HepG2 (cell line): ENCODE measurements around the gene SLFN12L. TPM values are rescaled to one million over a fixed set of nuclear protein-coding genes. Genes with fewer than 3 reads are reported as not detected.

ENCODE experiments used
- ATAC-seq: fragments of 200-7000 bp; cut with Tn5 transposase; 3 replicates; pipeline ENCODE4 v1.9.1; 2020; ENCODE audit warnings: mild to moderate bottlenecking, moderate library complexity
- Bru-seq: library from RNA; stranded (reverse); fragments of 400-500 nt; gene quantifications from one replicate; lab custom pipeline; 2021; lab: Mats Ljungman, UMichigan
- BruChase-seq, 2 experiments: library from RNA; stranded (reverse); fragments of 400-500 nt; gene quantifications; one replicate each; lab custom pipeline; 2021; lab: Mats Ljungman, UMichigan
- BruUV-seq: library from RNA; stranded (reverse); fragments of 400-500 nt; replicated peaks from 2 replicates; lab custom pipeline; 2021; lab: Mats Ljungman, UMichigan
- CTCF ChIA-PET: fragments of 300-600 bp; formaldehyde crosslinking; extraction: SDS; loops from one replicate; lab custom pipeline; 2021; ENCODE audit warnings: low total read pairs, inconsistent platforms, low intra/inter-chr PET ratio; lab: Yijun Ruan, JAX
- POLR2A ChIA-PET: fragments of 350-600 bp; sonication (Branson Sonifier 250); formaldehyde crosslinking; loops from one replicate; lab custom pipeline; 2020; ENCODE audit warnings: antibody characterized with exemption, inconsistent platforms; lab: Yijun Ruan, JAX
- DNase-seq: peaks from one replicate; pipeline ENCODE4 v3.0.0-alpha.2; 2015; ENCODE audit warnings: low spot score
- FAIRE-seq: peaks from 3 replicates; lab custom pipeline; 2011; peaks lifted over from hg19 to GRCh38; lab: Jason Lieb, UNC
- H2AFZ ChIP-seq: one replicate; pipeline ENCODE4 v1.6.1; 2011; ENCODE audit warnings: low read length, inconsistent platforms
- H3K27ac ChIP-seq: fragments of 300-600 bp; 3 replicates; pipeline ENCODE4 v1.8.0; 2011; ENCODE audit warnings: mixed run types, mild to moderate bottlenecking, mixed read lengths, low read length, inconsistent platforms; ENCODE audit not compliant: insufficient read depth; ENCODE audit errors: extremely low read length
- H3K27me3 ChIP-seq, 2 experiments: fragments of 200-600 bp in 1 of 2; 2 replicates in 1 of 2; 3 replicates in 1 of 2; pipeline versions ENCODE4 v1.6.0 to v1.8.0; 2011; ENCODE audit warnings: low read length in 2 of 2, mild to moderate bottlenecking in 2 of 2, moderate library complexity in 2 of 2, inconsistent platforms in 1 of 2; ENCODE audit not compliant: insufficient read depth in 2 of 2, control insufficient read depth in 1 of 2
- H3K36me3 ChIP-seq, 2 experiments: fragments of 200-600 bp in 1 of 2; replicated peaks in 1 of 2; 2 replicates in 1 of 2; 3 replicates in 1 of 2; pipeline versions ENCODE4 v1.5.1 to v1.8.0; 2011; ENCODE audit warnings: low read length in 2 of 2, inconsistent platforms in 1 of 2; ENCODE audit not compliant: insufficient read depth in 2 of 2, control insufficient read depth in 1 of 2
- H3K4me1 ChIP-seq: 2 replicates; pipeline ENCODE4 v1.5.1; 2012; ENCODE audit warnings: low read length, inconsistent platforms; ENCODE audit not compliant: insufficient read depth
- H3K4me2 ChIP-seq: 2 replicates; pipeline ENCODE4 v1.6.0; 2011; ENCODE audit warnings: low read depth, low read length, inconsistent platforms
- H3K4me3 ChIP-seq, 3 experiments: fragments of 200-600 bp in 1 of 3; sonication (generic), shearing (Covaris generic) in 1 of 3; replicated peaks in 1 of 3; 2 replicates each; pipeline ENCODE4 v1.5.1; 2011 to 2016; ENCODE audit warnings: low read length in 3 of 3, inconsistent platforms in 2 of 3, low read depth in 2 of 3, mild to moderate bottlenecking in 2 of 3, control low read depth in 1 of 3, mixed read lengths in 1 of 3; ENCODE audit not compliant: insufficient read depth in 1 of 3
- H3K79me2 ChIP-seq: one replicate; pipeline ENCODE4 v1.6.1; 2011; ENCODE audit warnings: low read length, inconsistent platforms; ENCODE audit not compliant: insufficient read depth
- H3K9ac ChIP-seq: 2 replicates; pipeline ENCODE4 v1.6.0; 2011; ENCODE audit warnings: mild to moderate bottlenecking, low read depth, low read length, inconsistent platforms; ENCODE audit not compliant: insufficient read depth
- H3K9me3 ChIP-seq: 2 replicates; pipeline ENCODE4 v1.5.1; 2012; ENCODE audit warnings: mild to moderate bottlenecking, low read length
- H4K20me1 ChIP-seq: 2 replicates; pipeline ENCODE4 v1.6.0; 2011; ENCODE audit warnings: inconsistent platforms, mild to moderate bottlenecking, low read length, moderate library complexity; ENCODE audit not compliant: insufficient read depth
- CSRNP1 ChIP-seq: sonication (generic); formaldehyde crosslinking; IDR thresholded peaks from 2 replicates; pipeline ENCODE4 v1.8.1; 2023; ENCODE audit warnings: mild to moderate bottlenecking, missing genetic modification reagents
- HNRNPUL1 ChIP-seq: fragments of 200-400 bp; formaldehyde crosslinking; IDR thresholded peaks from 2 replicates; pipeline ENCODE4 v1.6.1; 2017; ENCODE audit warnings: low read depth, mild to moderate bottlenecking, low read length, moderate library complexity
- HOXA9 ChIP-seq: sonication (generic); formaldehyde crosslinking; IDR thresholded peaks from 2 replicates; pipeline ENCODE4 v1.8.1; 2022; ENCODE audit warnings: missing genetic modification reagents, mild to moderate bottlenecking, moderate library complexity, borderline replicate concordance
- KLF11 ChIP-seq: IDR thresholded peaks from 2 replicates; pipeline ENCODE4 v1.6.1; 2016; ENCODE audit warnings: missing compliant biosample characterization
- MAFF ChIP-seq: IDR thresholded peaks from 2 replicates; pipeline ENCODE4 v1.6.1; 2011; ENCODE audit warnings: low read depth, low read length, improper control_type of control experiment
- SMARCC2 ChIP-seq: fragments of 450-650 bp; IDR thresholded peaks from 2 replicates; pipeline ENCODE4 v1.6.1; 2017; ENCODE audit warnings: antibody characterized with exemption, mild to moderate bottlenecking
- SRSF4 ChIP-seq: fragments of 200-400 bp; formaldehyde crosslinking; IDR thresholded peaks from one replicate; pipeline ENCODE4 v1.6.1; 2018; ENCODE audit warnings: mild to moderate bottlenecking, low read depth, low read length, moderate library complexity; ENCODE audit not compliant: poor library complexity, severe bottlenecking
- TSC22D2 ChIP-seq: sonication (generic); formaldehyde crosslinking; IDR thresholded peaks from 2 replicates; pipeline ENCODE4 v1.5.1; 2020; ENCODE audit warnings: missing genetic modification reagents, mild to moderate bottlenecking, borderline replicate concordance
- XRCC5 ChIP-seq: fragments of 200-400 bp; formaldehyde crosslinking; optimal IDR thresholded peaks from 2 replicates; pipeline ENCODE3; 2017; ENCODE audit warnings: mild to moderate bottlenecking, low read length
- ZNF3 ChIP-seq: IDR thresholded peaks from 2 replicates; pipeline ENCODE4 v1.7.0; 2017; ENCODE audit warnings: inconsistent platforms
- WGBS: methylation state at CpG from one replicate; pipeline ENCODE4 v1.1.6; 2017; ENCODE audit warnings: low lambda C conversion rate; 5-methylcytosine and 5-hydroxymethylcytosine counted together
- in situ Hi-C: cut with HindIII; loops from 2 replicates; pipeline ENCODE4 v1.10.0; 2017; ENCODE audit warnings: low pct_unique_long_range_greater_than_20kb; ENCODE audit not compliant: extremely low pct_ligation_motif_present
- intact Hi-C: fragments of 100-400 bp; cut with micrococcal nuclease; formaldehyde crosslinking; loops from one replicate; pipeline ENCODE4 v1.10.0; 2022; ENCODE audit not compliant: unreplicated experiment
- long read RNA-seq, 2 experiments: library from RNA in 1 of 2; library from polyadenylated mRNA in 1 of 2; stranded (forward) in 1 of 2; unstranded in 1 of 2; transcript quantifications; one replicate each; pipeline ENCODE4 v2.0.0, GENCODE V29; 2019 to 2022
- polyA minus RNA-seq, 3 experiments: library from RNA; depleted of rRNA, polyadenylated mRNA; stranded (reverse); fragments of >200 nt; gene quantifications; 2 replicates each; pipeline ENCODE4 v1.2.3, GENCODE V29; 2011; ENCODE audit warnings: low replicate concordance in 1 of 3
- polyA plus RNA-seq, 8 experiments: library from polyadenylated mRNA; depleted of rRNA in 3 of 8; stranded (reverse) in 7 of 8; unstranded in 1 of 8; fragments of >200 nt; fragmentation: Illumina TruSeq in 4 of 8; extraction: Trizol in 4 of 8; gene quantifications; 2 replicates each; pipeline versions ENCODE4 v1.2.1 to v1.2.3, GENCODE V29; 2011 to 2016; ENCODE audit warnings: low read depth in 4 of 8, missing spikeins in 1 of 8, mixed read lengths in 1 of 8; ENCODE audit not compliant: insufficient read depth in 1 of 8
- total RNA-seq, 5 experiments: library from RNA; depleted of rRNA; stranded (reverse); fragments of >200 nt; fragmentation: Illumina TruSeq; extraction: Trizol; gene quantifications; 2 replicates each; pipeline ENCODE4 v1.2.3, GENCODE V29; 2016; ENCODE audit warnings: low read depth in 1 of 5

Gene SLFN12L
- total RNA-seq (2016; rRNA removed; fragmentation: Illumina TruSeq; extraction: Trizol) (not detected in 2 replicates), polyA plus RNA-seq (2011; rRNA removed) (not detected in 2 replicates), polyA minus RNA-seq (2011; rRNA and poly(A)+ RNA removed; ENCODE audit: low replicate concordance) (0.07 TPM in 1 of 2 replicates, not detected in the other), Bru-seq, nascent RNA (percentile 12 among the genes with signal in this experiment), BruChase-seq, experiment 1, labeled RNA remaining after a 6-hour chase (percentile 12 among the genes with signal in this experiment), BruChase-seq, experiment 2, labeled RNA remaining after a 2-hour chase (percentile 13 among the genes with signal in this experiment)
- total RNA-seq (2016; cell fraction: cytosol; rRNA removed; fragmentation: Illumina TruSeq; extraction: Trizol; ENCODE audit: low read depth): not detected in 2 replicates
- not detected in 2 replicates for total RNA-seq (2016; cell fraction: insoluble cytoplasmic fraction; rRNA removed; fragmentation: Illumina TruSeq; extraction: Trizol)
- total RNA-seq (2016; cell fraction: membrane; rRNA removed; fragmentation: Illumina TruSeq; extraction: Trizol): not detected in 2 replicates
- total RNA-seq (2016; cell fraction: nucleus; rRNA removed; fragmentation: Illumina TruSeq; extraction: Trizol): not detected in 2 replicates
- polyA plus RNA-seq (2011; cell fraction: cytosol; rRNA removed): not detected in 2 replicates
- not detected in 2 replicates for polyA plus RNA-seq (2011; cell fraction: nucleus; rRNA removed)
- not detected in 2 replicates for polyA plus RNA-seq (2012)
- polyA plus RNA-seq (2016; cell fraction: cytosol; fragmentation: Illumina TruSeq; extraction: Trizol; ENCODE audit: low read depth): not detected in 2 replicates
- not detected in 2 replicates for polyA plus RNA-seq (2016; cell fraction: insoluble cytoplasmic fraction; fragmentation: Illumina TruSeq; extraction: Trizol; ENCODE audit: low read depth)
- not detected in 2 replicates for polyA plus RNA-seq (2016; cell fraction: membrane; fragmentation: Illumina TruSeq; extraction: Trizol; ENCODE audit: low read depth)
- not detected in 2 replicates for polyA plus RNA-seq (2016; cell fraction: nucleus; fragmentation: Illumina TruSeq; extraction: Trizol; ENCODE audit: insufficient read depth, low read depth)
- not detected in 2 replicates for polyA minus RNA-seq (2011; cell fraction: cytosol; rRNA and poly(A)+ RNA removed)
- not detected in 2 replicates for polyA minus RNA-seq (2011; cell fraction: nucleus; rRNA and poly(A)+ RNA removed)
- long read RNA-seq, experiment 1: 0 reads
- long read RNA-seq, experiment 2: 0 reads

- H3K27ac ChIP-seq: no peak within 1 kb of the TSS
- CTCF ChIA-PET: interaction anchor here (0.7 kb wide), 1 partner anchor 225 kb away, joined by 3 read pairs; no protein-coding TSS in a partner anchor
- DNase-seq: no peak
- no peak within 1 kb of the TSS for H3K4me3 ChIP-seq
- in situ Hi-C loops (loop anchor here (5.0 to 25.0 kb wide), 3 partner anchors 225 to 1125 kb away; no protein-coding TSS in a partner anchor), intact Hi-C loops (loop anchor here (10.0 kb wide), 1 partner anchor 1113 kb away; no protein-coding TSS in a partner anchor)
- H3K4me1 ChIP-seq: no peaks in the 10 kb centered on the region
- BruUV-seq: no TSS peak
- FAIRE-seq: no peak
- TF ChIP-seq SMARCC2: no peak
- TF ChIP-seq ZNF3 (CRISPR knock-in tag): no peak
- TF ChIP-seq KLF11 (CRISPR knock-in tag): no peak
- TF ChIP-seq TSC22D2 (CRISPR knock-in tag): no peak
- TF ChIP-seq MAFF: no peak
- no peak for TF ChIP-seq XRCC5
- no peak for TF ChIP-seq SRSF4
- no peak for TF ChIP-seq HOXA9
- TF ChIP-seq HNRNPUL1: no peak
- no peak for TF ChIP-seq CSRNP1 (CRISPR knock-in tag)
- TF ChIP-seq, all 625 proteins: peak for 0
- Histone ChIP-seq H2AFZ (no peak within 1 kb of the TSS), H3K36me3 (no peaks in the 10 kb centered on the region), H3K9ac (no peak within 1 kb of the TSS), H3K79me2 (no peaks in the 10 kb centered on the region), H4K20me1 (no peaks in the 10 kb centered on the region), H3K27me3 (peaks cover 0 to 3% of the 10 kb centered on the region in 2 experiments; a peak in 1 of 5 replicates), H3K4me2 (no peak within 1 kb of the TSS), H3K9me3 (no peaks in the 10 kb centered on the region)
- no peak for ATAC-seq
- 46% methylated on average over 2 of the region's 2 CpGs for WGBS
- POLR2A ChIA-PET: no interaction called here
Measured at GRCh38 chr17:35537601-35538141, at the start of gene SLFN12L. SLFN12L (minus strand) TSS chr17:35537678; CDS start chr17:35522364, 15,314 bp downstream.
